Measurements from ENCODE around the gene RABGAP1L. TPM values are rescaled to one million over a fixed set of nuclear protein-coding genes. Genes with fewer than 3 reads are reported as not detected.
A peak's percentile ranks its signal among the peaks of the same experiment; 100 is the strongest.

The RABGAP1L gene
- total and polyA plus RNA-seq, 10 donors = 30.3 to 125 (median 77.7) TPM

DNA sequence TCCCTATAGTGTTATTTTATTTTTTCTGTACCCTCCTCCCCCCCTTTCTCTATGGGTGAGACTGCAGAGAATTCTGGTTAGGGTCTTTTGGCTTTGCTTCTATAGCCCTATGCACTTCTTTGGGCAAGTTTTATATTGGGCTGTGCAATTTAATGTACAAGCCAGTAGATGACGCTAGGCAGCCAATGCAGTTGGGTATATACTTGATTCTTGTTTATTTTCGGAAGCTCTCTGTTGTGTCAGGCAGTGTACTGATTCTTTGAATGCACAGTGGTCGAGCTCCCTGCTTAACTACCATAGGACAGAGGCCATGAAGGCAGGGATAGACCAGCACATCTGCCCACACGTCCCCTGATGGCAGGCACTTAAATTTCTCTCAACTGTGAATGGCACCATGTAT, 254.3 kb downstream of the RABGAP1L start:
- no peaks in the 10 kb centered on the region for H3K36me3 ChIP-seq
- TF ChIP-seq, protein P1, sequence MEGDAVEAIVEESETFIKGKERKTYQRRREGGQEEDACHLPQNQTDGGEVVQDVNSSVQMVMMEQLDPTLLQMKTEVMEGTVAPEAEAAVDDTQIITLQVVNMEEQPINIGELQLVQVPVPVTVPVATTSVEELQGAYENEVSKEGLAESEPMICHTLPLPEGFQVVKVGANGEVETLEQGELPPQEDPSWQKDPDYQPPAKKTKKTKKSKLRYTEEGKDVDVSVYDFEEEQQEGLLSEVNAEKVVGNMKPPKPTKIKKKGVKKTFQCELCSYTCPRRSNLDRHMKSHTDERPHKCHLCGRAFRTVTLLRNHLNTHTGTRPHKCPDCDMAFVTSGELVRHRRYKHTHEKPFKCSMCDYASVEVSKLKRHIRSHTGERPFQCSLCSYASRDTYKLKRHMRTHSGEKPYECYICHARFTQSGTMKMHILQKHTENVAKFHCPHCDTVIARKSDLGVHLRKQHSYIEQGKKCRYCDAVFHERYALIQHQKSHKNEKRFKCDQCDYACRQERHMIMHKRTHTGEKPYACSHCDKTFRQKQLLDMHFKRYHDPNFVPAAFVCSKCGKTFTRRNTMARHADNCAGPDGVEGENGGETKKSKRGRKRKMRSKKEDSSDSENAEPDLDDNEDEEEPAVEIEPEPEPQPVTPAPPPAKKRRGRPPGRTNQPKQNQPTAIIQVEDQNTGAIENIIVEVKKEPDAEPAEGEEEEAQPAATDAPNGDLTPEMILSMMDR (IDR thresholded peaks at IDR 0.05 in 8 of 11, conservative IDR thresholded peaks at IDR 0.05 in 3 of 11) = no peak
- H3K4me1 ChIP-seq = peaks cover 0 to 10% (median 0%) of the 10 kb centered on the region in 6 donors
- H3K4me3 ChIP-seq = peak overlapping the region in 1 of 8 donors; percentile 15
- peaks cover 0 to 10% (median 2%) of the 10 kb centered on the region in 8 donors for H3K9me3 ChIP-seq
- no peaks in the 10 kb centered on the region for H3K27me3 ChIP-seq (replicated peaks in 1 of 7)
- H3K27ac ChIP-seq = no peak overlapping the region
- no peak for DNase-seq
- 80 to 92% (median 86%) methylated on average over 4 of the region's 4 CpGs for WGBS, 5 donors
- intact Hi-C loops (cut with DNase I; ENCODE audit: low total_unique reads) = no loop called here

DNA sequence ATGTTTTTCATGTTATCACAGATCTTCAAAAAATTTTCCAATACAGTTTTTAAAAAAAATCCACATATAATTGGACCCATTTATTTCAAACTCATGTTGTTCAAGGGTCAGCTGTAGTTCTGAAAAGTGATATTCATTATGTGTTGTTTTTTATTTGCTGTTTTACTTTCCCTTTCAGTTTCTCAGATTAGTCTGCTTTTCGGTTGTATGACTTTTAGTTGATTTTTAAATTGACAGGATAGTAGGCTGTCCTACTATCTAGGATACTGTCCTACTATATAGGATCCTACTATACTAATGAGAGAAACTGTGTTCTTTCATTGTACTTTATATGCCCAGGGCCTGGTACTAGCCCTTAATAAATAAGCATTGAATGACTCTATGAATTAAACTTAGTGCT, 254.9 kb downstream of the RABGAP1L start:
- intact Hi-C loops (cut with DNase I; ENCODE audit: low total_unique reads) = no loop called here
- 17 to 25% (median 18%) methylated on average over 1 of the region's 1 CpG for WGBS, 5 donors
- Histone ChIP-seq H3K9me3 (peaks cover 0 to 10% (median 2%) of the 10 kb centered on the region in 8 donors), H3K4me1 (peaks cover 0 to 10% (median 0%) of the 10 kb centered on the region in 6 donors), H3K36me3 (no peaks in the 10 kb centered on the region), H3K27ac (peak overlapping the region in 1 of 8 donors; percentile 21), H3K4me3 (peak overlapping the region in 1 of 8 donors; percentile 15), H3K27me3 (replicated peaks in 1 of 7) (no peaks in the 10 kb centered on the region)
- TF ChIP-seq POLR2AphosphoS5 (IDR thresholded peaks at IDR 0.05) (no peak), POLR2A (IDR thresholded peaks at IDR 0.05) (no peak)
- TF ChIP-seq, protein P1 (IDR thresholded peaks at IDR 0.05 in 8 of 11, conservative IDR thresholded peaks at IDR 0.05 in 3 of 11) = no peak
- DNase-seq = no peak

DNA sequence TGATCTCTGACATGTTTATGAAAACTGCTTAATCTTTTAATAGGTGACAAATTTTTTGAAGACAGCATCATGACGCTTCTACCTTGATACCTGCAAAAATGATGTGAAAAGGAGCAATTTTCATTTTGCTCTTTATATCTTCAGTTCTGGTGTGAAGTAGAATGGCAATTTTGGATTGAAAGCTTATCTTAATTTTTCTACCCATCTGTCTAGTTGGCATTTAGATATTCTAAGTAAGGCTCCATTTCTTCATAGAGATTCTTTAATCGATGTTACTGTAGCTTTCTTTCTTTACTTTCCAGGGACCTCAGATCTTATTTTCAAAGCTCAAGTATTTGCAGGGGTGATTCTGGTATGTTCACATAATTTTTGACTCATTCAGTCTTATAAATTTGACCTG, 256.2 kb downstream of the RABGAP1L start:
- 90 to 98% (median 95%) methylated on average over 2 of the region's 2 CpGs for WGBS, 5 donors
- TF ChIP-seq POLR2AphosphoS5 (IDR thresholded peaks at IDR 0.05) (no peak), POLR2A (IDR thresholded peaks at IDR 0.05) (no peak)
- TF ChIP-seq, protein P1 (IDR thresholded peaks at IDR 0.05 in 8 of 11, conservative IDR thresholded peaks at IDR 0.05 in 3 of 11) = no peak

DNA sequence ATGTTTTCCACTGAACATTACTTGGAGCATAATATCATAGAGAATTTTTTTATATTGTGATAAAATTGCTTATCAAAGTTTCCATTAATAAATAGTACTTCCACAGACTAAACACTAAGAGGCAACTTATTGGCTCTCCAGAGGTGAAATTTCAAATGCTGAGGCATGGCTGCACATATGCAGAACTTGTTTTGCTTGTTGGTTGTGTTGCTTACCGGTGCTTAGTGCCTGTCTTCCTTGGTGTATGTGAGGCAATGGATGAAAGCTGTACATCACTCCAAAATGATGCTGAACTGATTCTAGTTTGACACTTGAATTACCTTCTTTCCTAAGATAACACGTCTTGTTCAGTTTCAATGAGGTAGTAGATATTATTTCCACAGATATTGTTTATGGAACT, 258.6 kb downstream of the RABGAP1L start:
- DNase-seq = no peak
- H3K27ac ChIP-seq = no peak overlapping the region
- no peaks in the 10 kb centered on the region for H3K27me3 ChIP-seq (replicated peaks in 1 of 7)
- TF ChIP-seq POLR2AphosphoS5 (IDR thresholded peaks at IDR 0.05) (no peak), POLR2A (IDR thresholded peaks at IDR 0.05) (no peak)
- TF ChIP-seq, protein P1 (IDR thresholded peaks at IDR 0.05 in 8 of 11, conservative IDR thresholded peaks at IDR 0.05 in 3 of 11) = no peak
- H3K9me3 ChIP-seq = no peaks in the 10 kb centered on the region
- H3K4me1 ChIP-seq = peaks cover 0 to 17% (median 0%) of the 10 kb centered on the region in 6 donors
- intact Hi-C loops (cut with DNase I; ENCODE audit: low total_unique reads) = no loop called here
- no peak overlapping the region for H3K4me3 ChIP-seq
- no peaks in the 10 kb centered on the region for H3K36me3 ChIP-seq
- 84 to 97% (median 95%) methylated on average over 2 of the region's 2 CpGs for WGBS, 5 donors

More for the DNA sequence above, 256.2 kb downstream of the RABGAP1L start:
- no peak overlapping the region for H3K4me3 ChIP-seq
- no peaks in the 10 kb centered on the region for H3K36me3 ChIP-seq
- H3K9me3 ChIP-seq = peaks cover 0 to 10% (median 2%) of the 10 kb centered on the region in 8 donors
- DNase-seq = no peak
- no peak overlapping the region for H3K27ac ChIP-seq
- intact Hi-C loops (cut with DNase I; ENCODE audit: low total_unique reads) = no loop called here
- peaks cover 0 to 17% (median 0%) of the 10 kb centered on the region in 6 donors for H3K4me1 ChIP-seq
- no peaks in the 10 kb centered on the region for H3K27me3 ChIP-seq (replicated peaks in 1 of 7)

Measured in spleen (tissue), 11 donors.